ENCODE measurements around the gene ADRM1.

GRCh38 chr20:62285151-62285550 is 17.6 kb upstream of the ADRM1 start:
- no peak for TF ChIP-seq CEBPB (IDR thresholded peaks at IDR 0.05; ENCODE audit: low read depth, low read length)
- TF ChIP-seq, protein P1, sequence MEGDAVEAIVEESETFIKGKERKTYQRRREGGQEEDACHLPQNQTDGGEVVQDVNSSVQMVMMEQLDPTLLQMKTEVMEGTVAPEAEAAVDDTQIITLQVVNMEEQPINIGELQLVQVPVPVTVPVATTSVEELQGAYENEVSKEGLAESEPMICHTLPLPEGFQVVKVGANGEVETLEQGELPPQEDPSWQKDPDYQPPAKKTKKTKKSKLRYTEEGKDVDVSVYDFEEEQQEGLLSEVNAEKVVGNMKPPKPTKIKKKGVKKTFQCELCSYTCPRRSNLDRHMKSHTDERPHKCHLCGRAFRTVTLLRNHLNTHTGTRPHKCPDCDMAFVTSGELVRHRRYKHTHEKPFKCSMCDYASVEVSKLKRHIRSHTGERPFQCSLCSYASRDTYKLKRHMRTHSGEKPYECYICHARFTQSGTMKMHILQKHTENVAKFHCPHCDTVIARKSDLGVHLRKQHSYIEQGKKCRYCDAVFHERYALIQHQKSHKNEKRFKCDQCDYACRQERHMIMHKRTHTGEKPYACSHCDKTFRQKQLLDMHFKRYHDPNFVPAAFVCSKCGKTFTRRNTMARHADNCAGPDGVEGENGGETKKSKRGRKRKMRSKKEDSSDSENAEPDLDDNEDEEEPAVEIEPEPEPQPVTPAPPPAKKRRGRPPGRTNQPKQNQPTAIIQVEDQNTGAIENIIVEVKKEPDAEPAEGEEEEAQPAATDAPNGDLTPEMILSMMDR (conservative IDR thresholded peaks at IDR 0.05; ENCODE audit: low read depth, low read length) = no peak
- no peak for TF ChIP-seq SMC3 (IDR thresholded peaks at IDR 0.05; ENCODE audit: low read depth, low read length)
- TF ChIP-seq BHLHE40 (IDR thresholded peaks at IDR 0.05; ENCODE audit: low read depth, low read length) = no peak
